Measurements from ENCODE around the gene CCDC82.

- TF ChIP-seq GATA3 (IDR thresholded peaks at IDR 0.05; ENCODE audit: low read depth, low read length) (no peak), GATA2 (IDR thresholded peaks at IDR 0.05; ENCODE audit: low read depth, low read length) (no peak)
These were observed 11.0 kb upstream of the CCDC82 start for GRCh38 chr11:96400697-96401096.

All from SH-SY5Y (cell line).